NCI-H128 (cell line): ENCODE results near the gene PTCSC3.
"Not testable (repeated sequence)": the region's sequence is repeated elsewhere in the genome, so short reads cannot be mapped to it uniquely, and the experiment has no call there.

Experiments used
- DNase-seq: peaks from one replicate; lab custom pipeline; 2025; ENCODE audit not compliant: unreplicated experiment; lab: John Stamatoyannopoulos, UW

PTCSC3 gene

GRCh38 chr14:36174767-36175424 is 1.6 kb downstream of the PTCSC3 start:
- DNase-seq, result no peak

- DNase-seq, result no peak
Measured at GRCh38 chr14:36173161-36173560, 3.4 kb downstream of the PTCSC3 start.

- DNase-seq, result no peak
Measured at GRCh38 chr14:36171607-36172006, 4.9 kb downstream of the PTCSC3 start.

- DNase-seq, result peak; percentile 30
Measured at GRCh38 chr14:36167431-36167830, 9.1 kb downstream of the PTCSC3 start.

- no peak for DNase-seq
Measured at GRCh38 chr14:36163451-36163850, 13.1 kb downstream of the PTCSC3 start.

GRCh38 chr14:36162267-36162666 is 14.3 kb downstream of the PTCSC3 start:
- no peak for DNase-seq

GRCh38 chr14:36161776-36162175 is 14.7 kb downstream of the PTCSC3 start:
- no peak for DNase-seq

- DNase-seq, result no peak
Measured at GRCh38 chr14:36151335-36151734, 25.2 kb downstream of the PTCSC3 start.

- DNase-seq, result no peak
Measured at GRCh38 chr14:36134038-36134437, 42.5 kb downstream of the PTCSC3 start.

- no peak for DNase-seq
Measured at GRCh38 chr14:36132826-36133225, 43.7 kb downstream of the PTCSC3 start.

GRCh38 chr14:36130186-36130585 is 46.3 kb downstream of the PTCSC3 start:
- no peak for DNase-seq

- DNase-seq, result no peak
Measured at GRCh38 chr14:36129181-36129580, 47.3 kb downstream of the PTCSC3 start.

- no peak for DNase-seq
Measured at GRCh38 chr14:36113341-36113740, 63.2 kb downstream of the PTCSC3 start.

- DNase-seq, result no peak
Measured at GRCh38 chr14:36111822-36112583, 64.5 kb downstream of the PTCSC3 start.

GRCh38 chr14:36105401-36105800 is 71.1 kb downstream of the PTCSC3 start:
- DNase-seq, result no peak

GRCh38 chr14:36104258-36104657 is 72.3 kb downstream of the PTCSC3 start:
- DNase-seq, result not testable (repeated sequence)

- no peak for DNase-seq
Measured at GRCh38 chr14:36099619-36100018, 76.9 kb downstream of the PTCSC3 start.

GRCh38 chr14:36097356-36097755 is 79.2 kb downstream of the PTCSC3 start:
- DNase-seq, result no peak

- DNase-seq, result no peak
Measured at GRCh38 chr14:36096090-36096489, 80.4 kb downstream of the PTCSC3 start.

- DNase-seq, result no peak
Measured at GRCh38 chr14:36094963-36095362, 81.6 kb downstream of the PTCSC3 start.

GRCh38 chr14:36091096-36091495 is 85.4 kb downstream of the PTCSC3 start:
- no peak for DNase-seq

- no peak for DNase-seq
Measured at GRCh38 chr14:36087411-36087810, 89.1 kb downstream of the PTCSC3 start.
